Activated T-cell treated with anti-CD3 and anti-CD28 coated beads, Interleukin-2, amount 50 U/mL, for 24 hours (primary cell): ENCODE data around the gene MAP3K20.
"Not testable (repeated sequence)": the region's sequence is repeated elsewhere in the genome, so short reads cannot be mapped to it uniquely, and the experiment has no call there.

ENCODE experiments used
- DNase-seq: peaks from one replicate; pipeline ENCODE4 v3.0.0-alpha.2; 2020
- H3K27ac Mint-ChIP-seq: 2 replicates; pipeline ENCODE4 v1.8.0; 2020; ENCODE audit warnings: mild to moderate bottlenecking, mixed read lengths
- H3K27me3 Mint-ChIP-seq: 2 replicates; pipeline ENCODE4 v1.8.0; 2020; ENCODE audit warnings: mixed read lengths
- H3K36me3 Mint-ChIP-seq: 2 replicates; pipeline ENCODE4 v1.8.0; 2020; ENCODE audit warnings: low read depth, mixed read lengths
- H3K4me1 Mint-ChIP-seq: 2 replicates; pipeline ENCODE4 v1.8.0; 2020; ENCODE audit warnings: low read depth, mixed read lengths
- H3K4me3 Mint-ChIP-seq: 2 replicates; pipeline ENCODE4 v1.8.0; 2020; ENCODE audit warnings: mild to moderate bottlenecking, moderate library complexity, mixed read lengths
- H3K9me3 Mint-ChIP-seq: 2 replicates; pipeline ENCODE4 v1.8.0; 2020; ENCODE audit warnings: mixed read lengths

The MAP3K20 gene

DNA sequence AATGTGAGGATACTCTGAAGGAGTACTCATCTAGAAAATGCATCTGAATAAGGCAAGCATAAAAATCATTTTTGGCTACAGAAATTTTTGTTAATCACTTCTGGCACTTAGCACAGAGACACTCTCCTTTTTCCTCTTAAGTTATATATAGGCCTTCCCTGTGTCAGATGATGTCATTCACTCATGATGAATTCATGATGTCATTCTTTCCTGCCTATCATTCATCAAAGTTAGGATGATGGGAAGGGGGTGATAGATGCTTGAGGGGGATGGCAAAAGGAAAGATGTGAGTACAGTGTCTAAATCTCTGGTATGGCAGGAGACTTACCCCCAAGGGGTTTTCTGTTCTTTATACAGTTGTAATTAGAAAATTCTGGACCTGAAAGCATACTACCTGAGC lies 42.0 kb downstream of the MAP3K20 start:
- H3K27ac Mint-ChIP-seq = no peak overlapping the region
- no peak for DNase-seq

DNA sequence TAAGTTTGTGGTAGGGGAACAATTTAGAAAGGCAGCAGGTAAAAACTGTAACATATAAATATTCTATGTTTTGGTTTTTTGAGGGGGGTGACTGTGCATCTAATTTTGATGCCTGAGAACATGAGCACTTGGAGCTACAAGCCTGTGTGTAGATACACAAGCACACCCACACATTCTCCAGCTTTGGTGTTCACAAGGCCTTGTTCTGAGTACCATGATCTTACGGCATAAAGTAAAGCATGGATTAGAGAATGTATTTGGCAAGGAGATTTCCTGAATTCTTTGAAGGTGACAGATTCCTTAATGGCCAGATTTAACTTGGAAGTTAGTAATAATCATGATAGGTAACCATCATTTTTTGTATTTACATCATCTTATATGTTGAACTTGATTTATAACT lies 42.7 kb downstream of the MAP3K20 start:
- DNase-seq = no peak
- Mint-ChIP-seq H3K27ac (no peak overlapping the region), H3K4me1 (peaks cover 11% of the 10 kb centered on the region), H3K9me3 (peaks cover 2% of the 10 kb centered on the region), H3K36me3 (no peaks in the 10 kb centered on the region), H3K27me3 (peaks cover 32% of the 10 kb centered on the region), H3K4me3 (no peak overlapping the region)

More for the DNA sequence above, 42.0 kb downstream of the MAP3K20 start:
- peaks cover 11% of the 10 kb centered on the region for H3K4me1 Mint-ChIP-seq
- peaks cover 2% of the 10 kb centered on the region for H3K9me3 Mint-ChIP-seq
- H3K27me3 Mint-ChIP-seq = peaks cover 39% of the 10 kb centered on the region
- no peaks in the 10 kb centered on the region for H3K36me3 Mint-ChIP-seq
- H3K4me3 Mint-ChIP-seq = no peak overlapping the region

DNA sequence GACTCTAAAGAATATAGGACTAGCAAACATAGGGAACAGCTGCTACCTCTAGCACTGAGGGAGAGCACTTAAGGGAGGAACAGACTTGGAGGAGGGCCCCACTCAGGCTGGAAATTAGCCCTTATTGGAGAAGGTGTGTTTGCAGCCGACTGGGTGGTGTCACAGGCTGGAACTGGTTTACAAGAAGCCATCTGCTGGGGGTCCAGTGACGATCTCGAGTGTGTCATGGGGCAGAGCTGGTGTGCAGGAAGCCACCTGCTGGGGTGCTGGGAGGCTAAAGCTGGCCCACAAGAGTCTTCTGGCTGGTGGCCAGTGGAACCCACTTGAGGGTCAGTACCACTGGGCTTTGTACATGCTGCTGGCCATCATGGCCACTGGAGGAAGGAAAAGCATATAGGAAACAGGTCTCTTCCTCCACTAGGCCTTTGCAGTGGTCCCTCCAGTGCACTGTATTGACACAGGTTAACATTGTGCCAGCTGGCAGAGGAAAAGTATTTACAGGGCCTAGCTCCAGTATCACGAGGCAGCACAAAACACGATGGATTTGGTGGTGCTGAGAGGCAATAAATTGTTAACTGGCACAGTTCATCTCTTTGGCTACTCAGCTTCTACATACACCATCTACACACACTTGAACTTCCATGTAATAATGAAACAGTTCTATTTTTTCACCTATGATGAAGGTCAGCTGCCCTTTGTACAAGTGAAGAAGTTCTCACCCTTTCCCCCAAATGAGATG lies 43.6 kb downstream of the MAP3K20 start:
- Mint-ChIP-seq H3K27ac (no peak overlapping the region), H3K4me3 (no peak overlapping the region), H3K4me1 (peaks cover 11% of the 10 kb centered on the region), H3K9me3 (no peaks in the 10 kb centered on the region), H3K27me3 (peaks cover 28% of the 10 kb centered on the region), H3K36me3 (no peaks in the 10 kb centered on the region)
- DNase-seq = no peak

DNA sequence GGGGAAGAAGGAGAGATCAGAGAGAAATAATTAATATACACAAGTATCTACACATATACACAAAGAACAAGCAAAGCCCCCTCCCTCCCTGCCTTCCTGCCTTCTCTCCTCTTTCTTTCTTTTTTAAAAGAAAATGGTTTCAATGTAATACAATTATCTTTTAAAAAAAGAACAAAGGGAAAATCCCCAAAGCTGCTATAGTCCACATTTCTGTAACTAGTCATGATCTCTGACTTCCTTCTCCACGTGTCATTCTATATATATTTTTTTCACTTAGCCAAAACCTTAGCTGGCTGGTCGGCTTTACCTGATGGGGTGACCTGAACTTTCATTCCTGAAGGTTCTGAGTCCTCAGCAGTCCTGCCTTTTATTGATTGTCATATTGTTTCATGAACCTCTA lies 44.3 kb downstream of the MAP3K20 start:
- H3K27ac Mint-ChIP-seq = no peak overlapping the region
- no peak for DNase-seq
- H3K4me3 Mint-ChIP-seq = no peak overlapping the region
- peaks cover 24% of the 10 kb centered on the region for H3K27me3 Mint-ChIP-seq
- no peaks in the 10 kb centered on the region for H3K9me3 Mint-ChIP-seq
- H3K4me1 Mint-ChIP-seq = peaks cover 11% of the 10 kb centered on the region
- no peaks in the 10 kb centered on the region for H3K36me3 Mint-ChIP-seq

DNA sequence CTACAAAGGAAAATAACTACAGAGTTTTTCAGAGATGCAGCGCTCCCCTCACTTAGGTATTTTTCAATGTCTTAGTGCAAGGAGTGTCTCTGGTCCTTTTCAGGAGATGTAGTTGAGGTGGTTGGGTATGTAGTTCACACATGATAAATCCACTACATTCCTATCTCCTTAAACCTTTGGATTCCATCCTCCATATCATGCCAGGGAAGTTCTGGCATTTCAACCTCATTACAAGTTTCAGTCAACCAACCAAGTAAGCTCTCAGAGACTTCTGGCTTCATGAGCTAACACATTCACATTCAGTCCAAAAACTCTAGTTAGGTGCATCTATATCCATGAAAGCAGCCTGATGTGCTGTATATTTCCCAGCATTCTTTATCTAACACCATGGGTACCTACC lies 47.3 kb downstream of the MAP3K20 start:
- Mint-ChIP-seq H3K27ac (no peak overlapping the region), H3K4me3 (no peak overlapping the region), H3K9me3 (no peaks in the 10 kb centered on the region), H3K27me3 (peaks cover 15% of the 10 kb centered on the region), H3K36me3 (no peaks in the 10 kb centered on the region), H3K4me1 (peaks cover 11% of the 10 kb centered on the region)
- no peak for DNase-seq

DNA sequence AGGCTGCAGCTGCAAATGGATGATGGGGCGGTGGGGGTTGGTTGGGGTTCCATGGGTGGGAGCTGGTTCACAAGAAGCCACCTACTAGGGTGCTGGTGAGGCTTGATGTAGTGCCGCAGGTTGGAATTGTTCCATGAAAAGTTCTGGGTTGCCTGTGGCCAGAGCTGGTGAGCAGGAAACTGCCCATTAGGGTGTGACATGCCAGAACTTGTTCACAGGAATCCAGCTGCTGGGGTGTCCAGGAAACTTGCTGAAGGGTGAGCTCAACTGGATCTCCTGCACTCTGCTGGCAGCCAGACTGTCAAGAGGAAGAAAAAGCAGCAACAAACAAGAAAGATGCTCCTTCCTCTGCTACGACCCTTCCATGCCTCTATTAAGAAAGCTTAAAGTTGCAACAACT lies 48.8 kb downstream of the MAP3K20 start:
- Mint-ChIP-seq H3K9me3 (no peaks in the 10 kb centered on the region), H3K4me3 (no peak overlapping the region), H3K36me3 (no peaks in the 10 kb centered on the region), H3K27ac (no peak overlapping the region), H3K4me1 (peaks cover 7% of the 10 kb centered on the region), H3K27me3 (peaks cover 17% of the 10 kb centered on the region)
- no peak for DNase-seq

DNA sequence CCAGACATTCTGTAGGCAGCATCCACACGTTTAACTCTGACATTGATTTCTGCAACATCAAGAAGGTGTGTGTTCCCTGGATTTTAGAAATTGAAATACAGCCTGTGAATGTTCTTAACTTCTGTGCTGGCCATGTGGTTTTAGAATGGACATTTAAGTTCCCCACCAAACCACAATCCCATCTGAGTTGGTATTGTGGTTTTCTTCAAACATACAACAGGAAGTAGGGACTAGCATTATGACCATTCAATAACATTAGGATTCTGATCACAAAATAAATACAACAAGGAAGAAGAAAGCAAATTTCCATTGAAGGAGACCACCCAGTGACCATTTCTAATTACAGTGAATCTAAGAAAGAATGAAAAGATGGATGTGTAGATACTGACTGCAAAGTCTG lies 51.2 kb downstream of the MAP3K20 start:
- no peaks in the 10 kb centered on the region for H3K36me3 Mint-ChIP-seq
- peaks cover 7% of the 10 kb centered on the region for H3K4me1 Mint-ChIP-seq
- DNase-seq = no peak
- peaks cover 38% of the 10 kb centered on the region for H3K27me3 Mint-ChIP-seq
- H3K4me3 Mint-ChIP-seq = no peak overlapping the region
- no peaks in the 10 kb centered on the region for H3K9me3 Mint-ChIP-seq
- no peak overlapping the region for H3K27ac Mint-ChIP-seq

DNA sequence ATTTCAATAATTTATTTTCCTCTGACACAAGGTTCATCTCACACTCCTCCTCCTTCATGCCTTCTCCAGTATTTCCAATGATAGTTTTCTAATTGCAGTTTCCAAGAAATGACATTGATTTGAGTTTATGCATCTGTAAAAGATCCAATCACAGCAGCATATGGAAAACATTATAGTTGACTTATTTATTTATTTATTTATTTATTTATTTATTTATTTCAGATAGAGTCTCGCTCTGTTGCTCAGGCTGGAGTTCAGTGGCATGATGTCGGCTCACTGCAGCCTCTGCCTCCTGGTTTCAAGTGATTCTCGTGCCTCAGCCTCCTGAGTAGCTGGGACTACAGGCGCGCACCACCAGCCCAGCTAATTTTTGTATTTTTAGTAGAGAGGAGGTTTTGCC lies 52.5 kb downstream of the MAP3K20 start:
- Mint-ChIP-seq H3K4me1 (peaks cover 18% of the 10 kb centered on the region), H3K27me3 (peaks cover 46% of the 10 kb centered on the region)
- H3K9me3 Mint-ChIP-seq, H3K4me3 Mint-ChIP-seq, H3K36me3 Mint-ChIP-seq, H3K27ac Mint-ChIP-seq, DNase-seq: not testable (repeated sequence)

DNA sequence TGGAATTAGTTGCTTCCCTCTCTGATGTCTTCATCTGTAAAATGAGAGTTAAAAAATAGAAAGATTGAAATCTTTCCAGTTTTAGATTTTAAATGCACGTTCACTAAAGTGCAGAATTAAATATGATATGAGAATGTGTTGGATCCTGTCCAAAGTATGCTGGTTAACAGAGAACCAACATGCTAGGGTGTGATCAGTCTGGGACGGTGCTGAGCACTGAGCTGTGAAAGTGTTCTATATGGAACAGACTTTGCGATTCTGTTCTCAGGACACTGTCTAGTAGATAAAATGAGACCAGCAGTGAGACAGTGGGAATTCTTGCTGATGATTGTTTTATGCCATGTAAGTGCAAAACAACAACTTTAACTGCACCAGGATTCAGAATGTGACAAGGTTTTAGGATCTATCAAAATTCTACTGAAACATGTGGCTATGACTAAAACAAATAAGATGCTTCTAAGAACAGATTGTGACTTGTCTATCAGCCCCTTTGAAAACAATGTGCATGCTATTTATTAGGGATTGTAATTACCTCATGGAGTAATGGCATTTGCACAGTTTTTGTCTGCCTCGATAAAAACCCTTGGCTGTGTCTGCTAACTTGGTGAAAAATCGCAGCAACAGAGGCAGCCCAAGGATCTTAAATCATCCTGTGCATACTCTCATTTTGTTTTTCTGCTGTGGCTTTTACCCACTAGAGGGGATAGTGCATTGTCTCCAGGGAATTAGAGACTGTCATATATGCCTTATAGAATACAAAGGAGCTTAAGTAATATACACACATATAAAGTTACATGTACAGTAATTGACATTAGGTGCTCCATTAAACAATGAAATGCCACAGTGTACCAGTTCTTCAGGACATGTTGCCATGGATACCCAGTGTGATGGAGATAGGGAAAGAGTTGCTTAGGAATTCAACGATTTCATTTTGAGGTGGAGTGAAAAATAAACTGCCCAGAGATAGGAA lies 55.1 kb downstream of the MAP3K20 start:
- Mint-ChIP-seq H3K36me3 (no peaks in the 10 kb centered on the region), H3K27me3 (peaks cover 52% of the 10 kb centered on the region), H3K4me1 (peaks cover 36% of the 10 kb centered on the region), H3K4me3 (no peak overlapping the region), H3K9me3 (no peaks in the 10 kb centered on the region), H3K27ac (no peak overlapping the region)
- DNase-seq = no peak

DNA sequence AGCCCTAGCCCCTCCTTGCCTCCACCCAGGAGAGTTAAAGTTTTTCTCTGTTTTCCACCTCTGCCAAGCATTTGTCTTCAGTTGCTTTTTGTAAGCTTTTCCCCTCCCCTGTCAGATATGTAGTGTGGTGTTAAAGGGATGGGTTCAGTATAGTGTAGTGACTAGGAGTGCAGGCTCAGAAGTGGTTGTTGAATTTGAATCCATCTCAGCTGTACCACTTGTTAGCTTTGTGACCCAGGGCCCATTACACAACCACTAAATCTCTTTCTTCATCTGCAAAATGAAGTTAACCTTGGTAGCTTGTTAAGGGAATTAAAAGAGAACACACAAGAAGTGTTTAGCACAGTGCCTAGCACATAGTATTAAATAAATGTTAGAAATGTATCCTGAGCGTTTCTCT lies 56.9 kb downstream of the MAP3K20 start:
- peaks cover 52% of the 10 kb centered on the region for H3K4me1 Mint-ChIP-seq
- H3K27me3 Mint-ChIP-seq = peaks cover 66% of the 10 kb centered on the region
- no peak for DNase-seq

DNA sequence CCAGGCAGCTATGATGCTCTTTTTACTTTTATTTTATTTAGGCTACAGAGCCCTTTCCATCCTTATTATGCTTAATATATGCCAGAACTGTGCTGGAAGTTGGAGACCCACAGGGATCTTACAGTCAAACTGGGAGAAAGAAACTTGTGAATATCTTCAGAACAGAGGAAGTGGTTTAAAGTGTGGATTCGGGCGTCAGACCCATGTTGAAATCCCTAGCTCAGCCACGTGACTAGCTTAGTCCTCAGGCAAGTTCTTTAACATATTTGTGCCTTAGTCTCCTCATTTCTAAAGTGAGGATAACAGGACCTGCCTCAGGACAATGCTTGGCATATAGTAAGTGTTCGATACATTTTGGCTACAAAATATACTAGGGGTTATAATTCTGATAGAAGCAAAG lies 59.1 kb downstream of the MAP3K20 start:
- Mint-ChIP-seq H3K27me3 (peaks cover 60% of the 10 kb centered on the region), H3K27ac (peak overlapping the region; percentile 31), H3K36me3 (no peaks in the 10 kb centered on the region), H3K4me1 (peaks cover 52% of the 10 kb centered on the region), H3K4me3 (no peak overlapping the region), H3K9me3 (no peaks in the 10 kb centered on the region)
- no peak for DNase-seq

More for the DNA sequence above, 56.9 kb downstream of the MAP3K20 start:
- Mint-ChIP-seq H3K4me3 (no peak overlapping the region), H3K36me3 (no peaks in the 10 kb centered on the region), H3K27ac (peak overlapping the region; percentile 31), H3K9me3 (no peaks in the 10 kb centered on the region)

DNA sequence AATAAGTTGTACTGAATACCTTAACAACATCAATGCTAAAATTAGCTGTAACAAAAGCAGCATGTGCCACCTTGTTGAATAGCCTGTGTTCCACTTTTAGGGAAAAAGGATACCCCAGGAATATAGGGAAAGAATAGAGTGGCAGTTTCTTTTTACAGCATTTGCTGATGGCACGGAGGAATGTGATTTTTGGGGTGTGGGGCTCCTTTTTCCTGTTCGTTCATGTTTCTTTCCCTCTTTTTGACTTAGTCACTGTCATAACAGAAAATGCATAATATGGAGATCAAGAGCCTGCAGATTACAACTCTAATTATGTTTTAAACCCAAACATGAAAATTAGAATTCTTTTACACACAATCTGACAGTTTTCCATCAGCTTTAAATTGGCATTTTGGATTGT lies 60.4 kb downstream of the MAP3K20 start:
- Mint-ChIP-seq H3K27ac (no peak overlapping the region), H3K27me3 (peaks cover 55% of the 10 kb centered on the region), H3K4me3 (no peak overlapping the region), H3K4me1 (peaks cover 50% of the 10 kb centered on the region), H3K36me3 (no peaks in the 10 kb centered on the region), H3K9me3 (peaks cover under 1% of the 10 kb centered on the region)
- no peak for DNase-seq

DNA sequence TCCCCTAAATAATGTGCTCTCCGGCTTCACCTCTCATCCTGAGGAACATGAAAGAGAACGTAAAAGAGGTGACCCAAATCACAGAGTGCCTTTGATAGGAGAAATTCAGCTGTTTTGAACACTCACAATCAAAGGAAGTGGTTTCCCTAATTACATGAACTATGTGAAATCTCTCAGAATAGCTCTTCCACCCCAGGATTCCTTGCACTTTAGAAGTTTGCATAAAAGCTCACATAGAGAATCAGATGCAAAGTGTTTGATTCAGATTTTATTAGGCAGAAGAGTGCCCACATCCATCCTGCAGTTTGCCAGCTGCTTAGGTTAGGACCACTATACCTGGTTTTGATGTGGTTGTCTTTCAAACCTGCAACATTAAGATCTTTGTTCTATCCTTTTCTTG lies 61.0 kb downstream of the MAP3K20 start:
- no peak for DNase-seq
- H3K27ac Mint-ChIP-seq = no peak overlapping the region
- H3K9me3 Mint-ChIP-seq = peaks cover 4% of the 10 kb centered on the region
- peaks cover 48% of the 10 kb centered on the region for H3K4me1 Mint-ChIP-seq
- no peaks in the 10 kb centered on the region for H3K36me3 Mint-ChIP-seq
- no peak overlapping the region for H3K4me3 Mint-ChIP-seq
- peaks cover 52% of the 10 kb centered on the region for H3K27me3 Mint-ChIP-seq

DNA sequence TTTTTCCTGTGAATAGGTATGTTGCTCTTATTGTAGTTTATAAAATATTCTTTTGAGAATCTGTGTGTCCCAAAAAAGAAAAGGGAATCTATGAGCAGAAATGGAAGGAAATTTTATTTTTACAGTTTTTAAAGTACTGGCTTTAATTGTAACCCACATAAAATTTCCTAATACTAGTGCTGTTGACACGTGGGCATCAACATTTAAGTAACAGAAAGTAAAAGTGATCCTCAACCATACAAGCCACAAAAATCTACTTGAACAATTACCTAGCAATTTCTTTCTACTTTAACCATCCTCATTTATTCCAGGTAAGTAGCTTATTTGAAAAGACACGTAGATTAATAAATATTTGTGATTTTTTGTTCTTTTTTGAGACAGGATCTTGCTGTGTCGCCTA lies 62.0 kb downstream of the MAP3K20 start:
- peaks cover 6% of the 10 kb centered on the region for H3K9me3 Mint-ChIP-seq
- no peak overlapping the region for H3K27ac Mint-ChIP-seq
- no peak for DNase-seq
- H3K27me3 Mint-ChIP-seq = peaks cover 44% of the 10 kb centered on the region
- H3K4me3 Mint-ChIP-seq = no peak overlapping the region
- H3K4me1 Mint-ChIP-seq = peaks cover 38% of the 10 kb centered on the region
- H3K36me3 Mint-ChIP-seq = no peaks in the 10 kb centered on the region

DNA sequence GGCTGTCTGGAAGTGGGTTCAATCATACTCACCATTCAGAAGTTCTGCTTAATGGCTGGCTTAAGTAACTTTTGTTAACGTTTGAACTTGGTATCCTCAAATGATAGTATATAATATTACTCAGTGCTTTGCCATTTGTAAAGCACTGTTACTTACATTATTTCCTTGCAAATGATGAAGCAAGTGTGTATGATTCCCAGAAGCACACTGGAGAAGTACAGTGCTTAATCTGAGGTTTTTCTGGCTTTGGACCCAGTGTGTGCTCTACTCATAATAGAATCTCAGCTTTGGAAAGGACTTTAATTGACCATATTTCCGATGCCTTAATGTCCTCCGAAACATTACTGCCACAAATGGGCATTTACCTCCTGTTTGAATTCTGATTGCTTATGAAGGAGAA lies 63.3 kb downstream of the MAP3K20 start:
- peaks cover 28% of the 10 kb centered on the region for H3K4me1 Mint-ChIP-seq
- H3K27me3 Mint-ChIP-seq = peaks cover 47% of the 10 kb centered on the region
- DNase-seq = no peak
- no peak overlapping the region for H3K4me3 Mint-ChIP-seq
- no peaks in the 10 kb centered on the region for H3K36me3 Mint-ChIP-seq
- H3K27ac Mint-ChIP-seq = no peak overlapping the region
- peaks cover 6% of the 10 kb centered on the region for H3K9me3 Mint-ChIP-seq
